HEK293 (cell line): ENCODE measurements around the gene UBA3.

ENCODE experiments used
- CTCF ChIA-PET: fragments of 350-600 bp; formaldehyde crosslinking; extraction: SDS; loops from one replicate; lab custom pipeline; 2021; ENCODE audit warnings: antibody characterized with exemption; lab: Yijun Ruan, JAX
- POLR2A ChIA-PET: fragments of 300-600 bp; formaldehyde crosslinking; extraction: SDS; loops from one replicate; lab custom pipeline; 2020; ENCODE audit warnings: antibody characterized with exemption, inconsistent platforms; lab: Yijun Ruan, JAX
- H3K27ac ChIP-seq: fragments of 200-500 bp; sonication (Bioruptor generic); 2 replicates; pipeline ENCODE4 v1.5.1; 2014; ENCODE audit warnings: low read depth, low read length, control low read depth, inconsistent platforms; ENCODE audit errors: extremely low read depth
- H3K36me3 ChIP-seq, 2 experiments: fragments of 200-500 bp in 1 of 2; sonication (Bioruptor generic) in 1 of 2; 1 replicate in 1 of 2; 2 replicates in 1 of 2; pipeline ENCODE4 v1.5.1; 2014 to 2017; ENCODE audit warnings: inconsistent platforms in 2 of 2, low read length in 2 of 2; ENCODE audit not compliant: control insufficient read depth in 2 of 2, insufficient read depth in 1 of 2
- H3K4me1 ChIP-seq: fragments of 200-500 bp; sonication (Bioruptor generic); 2 replicates; pipeline ENCODE4 v1.5.1; 2014; ENCODE audit warnings: mild to moderate bottlenecking, low read length, inconsistent platforms; ENCODE audit not compliant: control insufficient read depth, insufficient read depth
- H3K4me3 ChIP-seq: 2 replicates; pipeline ENCODE4 v1.5.1; 2011; ENCODE audit warnings: low read depth, mild to moderate bottlenecking, control low read depth, low read length, moderate library complexity
- H3K9me3 ChIP-seq: fragments of 200-500 bp; sonication (Bioruptor generic); 2 replicates; pipeline ENCODE4 v1.5.1; 2014; ENCODE audit warnings: low read depth, low read length, inconsistent platforms; ENCODE audit not compliant: control insufficient read depth, insufficient read depth
- GFI1B ChIP-seq: fragments of 450-650 bp; formaldehyde crosslinking; IDR thresholded peaks from 2 replicates; pipeline ENCODE4 v1.5.1; 2016; ENCODE audit warnings: missing biosample characterization, missing genetic modification characterization
- HOXC10 ChIP-seq: sonication (generic); formaldehyde crosslinking; IDR thresholded peaks from 2 replicates; pipeline ENCODE4 v1.8.1; 2023; ENCODE audit warnings: mild to moderate bottlenecking, missing genetic modification reagents
- OVOL3 ChIP-seq: fragments of 450-650 bp; formaldehyde crosslinking; IDR thresholded peaks from 2 replicates; pipeline ENCODE4 v1.5.1; 2016; ENCODE audit warnings: missing biosample characterization, missing genetic modification characterization
- TCF7L2 ChIP-seq: IDR thresholded peaks from 2 replicates; pipeline ENCODE4 v1.6.1; 2011; ENCODE audit warnings: low read depth, mild to moderate bottlenecking, inconsistent platforms, low read length, moderate library complexity, borderline replicate concordance
- ZBTB20 ChIP-seq: fragments of 450-650 bp; formaldehyde crosslinking; IDR thresholded peaks from 2 replicates; pipeline ENCODE4 v1.5.1; 2016; ENCODE audit warnings: missing biosample characterization, missing genetic modification characterization
- ZIC2 ChIP-seq: fragments of 450-650 bp; formaldehyde crosslinking; IDR thresholded peaks from 2 replicates; pipeline ENCODE4 v1.5.1; 2016; ENCODE audit warnings: missing biosample characterization, missing genetic modification characterization
- ZNF112 ChIP-seq: fragments of 450-650 bp; formaldehyde crosslinking; IDR thresholded peaks from 2 replicates; pipeline ENCODE4 v1.5.0; 2017; ENCODE audit warnings: missing biosample characterization, missing genetic modification characterization
- ZNF174 ChIP-seq: fragments of 450-650 bp; formaldehyde crosslinking; IDR thresholded peaks from 2 replicates; pipeline ENCODE4 v1.5.0; 2017; ENCODE audit warnings: missing biosample characterization, mild to moderate bottlenecking, missing genetic modification characterization
- ZNF274 ChIP-seq, 2 experiments: fragments of 200-500 bp in 1 of 2; fragments of 450-650 bp in 1 of 2; sonication (Bioruptor generic) in 1 of 2; formaldehyde crosslinking in 1 of 2; IDR thresholded peaks; 2 replicates each; pipeline versions ENCODE4 v1.5.1 to v1.6.1; 2014 to 2016; ENCODE audit warnings: borderline replicate concordance in 1 of 2, inconsistent platforms in 1 of 2, low read length in 1 of 2, missing biosample characterization in 1 of 2, missing genetic modification characterization in 1 of 2
- ZNF335 ChIP-seq: fragments of 450-650 bp; formaldehyde crosslinking; conservative IDR thresholded peaks from 2 replicates; pipeline ENCODE4 v1.5.1; 2016; ENCODE audit warnings: missing biosample characterization, missing genetic modification characterization
- ZNF555 ChIP-seq: fragments of 450-650 bp; formaldehyde crosslinking; conservative IDR thresholded peaks from 2 replicates; pipeline ENCODE4 v1.5.1; 2017; ENCODE audit warnings: missing biosample characterization, mild to moderate bottlenecking, missing genetic modification characterization, inconsistent platforms
- TF ChIP-seq, protein P1 (sequence below): fragments of 450-650 bp; formaldehyde crosslinking; IDR thresholded peaks from 2 replicates; pipeline ENCODE4 v1.5.1; 2017; ENCODE audit warnings: missing biosample characterization, missing genetic modification characterization
- TF ChIP-seq, protein P2 (sequence below): fragments of 450-650 bp; formaldehyde crosslinking; IDR thresholded peaks from 2 replicates; pipeline ENCODE4 v1.5.1; 2017; ENCODE audit warnings: missing biosample characterization, mild to moderate bottlenecking, missing genetic modification characterization, moderate library complexity
- TF ChIP-seq, protein P3 (sequence below): fragments of 450-650 bp; IDR thresholded peaks from 2 replicates; pipeline ENCODE4 v1.5.1; 2018; ENCODE audit warnings: missing biosample characterization, missing genetic modification characterization
- TF ChIP-seq, protein P4 (sequence below): fragments of 450-650 bp; formaldehyde crosslinking; IDR thresholded peaks from 2 replicates; pipeline ENCODE4 v1.5.1; 2016; ENCODE audit warnings: missing biosample characterization, missing genetic modification characterization
- TF ChIP-seq, protein P5 (sequence below): fragments of 450-650 bp; formaldehyde crosslinking; conservative IDR thresholded peaks from 2 replicates; pipeline ENCODE4 v1.5.1; 2016; ENCODE audit warnings: low read depth, missing biosample characterization, missing genetic modification characterization
- TF ChIP-seq, protein P6 (sequence below): fragments of 450-650 bp; formaldehyde crosslinking; IDR thresholded peaks from 2 replicates; pipeline ENCODE4 v1.5.1; 2016; ENCODE audit warnings: missing biosample characterization, missing genetic modification characterization

Gene UBA3

DNA sequence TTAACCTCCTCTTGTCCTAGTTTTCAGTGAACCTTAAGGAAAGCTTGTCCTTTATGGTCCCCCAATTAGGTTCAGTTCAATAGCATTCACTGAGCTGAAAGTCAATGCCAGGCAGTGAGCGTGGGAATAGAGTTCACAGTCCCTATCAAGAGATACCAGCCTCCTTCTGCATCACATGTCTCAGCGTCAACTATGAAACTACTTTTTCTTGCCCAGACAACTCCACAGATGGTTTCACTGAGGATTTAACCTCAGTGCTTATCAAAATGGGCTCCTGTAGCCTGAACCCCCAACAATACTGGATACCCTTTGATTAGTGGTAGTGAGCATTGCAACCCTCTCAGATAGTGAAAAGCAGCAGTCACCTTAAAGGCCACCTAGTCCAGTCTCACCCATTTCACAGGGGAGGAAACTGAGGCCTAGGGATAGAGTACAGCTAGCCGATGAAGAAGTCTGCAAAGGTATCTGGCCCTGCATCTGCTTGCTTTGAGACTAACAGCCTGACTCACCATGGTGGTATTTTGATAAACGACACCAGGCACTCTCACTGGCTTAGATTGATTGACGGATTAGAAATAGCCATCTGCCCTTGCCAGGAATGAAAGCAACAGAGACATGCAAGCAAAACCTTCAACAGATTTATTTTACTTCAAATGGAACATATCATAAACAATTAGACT, 1.6 kb upstream of the UBA3 start (continued):
- TF ChIP-seq, protein P1, sequence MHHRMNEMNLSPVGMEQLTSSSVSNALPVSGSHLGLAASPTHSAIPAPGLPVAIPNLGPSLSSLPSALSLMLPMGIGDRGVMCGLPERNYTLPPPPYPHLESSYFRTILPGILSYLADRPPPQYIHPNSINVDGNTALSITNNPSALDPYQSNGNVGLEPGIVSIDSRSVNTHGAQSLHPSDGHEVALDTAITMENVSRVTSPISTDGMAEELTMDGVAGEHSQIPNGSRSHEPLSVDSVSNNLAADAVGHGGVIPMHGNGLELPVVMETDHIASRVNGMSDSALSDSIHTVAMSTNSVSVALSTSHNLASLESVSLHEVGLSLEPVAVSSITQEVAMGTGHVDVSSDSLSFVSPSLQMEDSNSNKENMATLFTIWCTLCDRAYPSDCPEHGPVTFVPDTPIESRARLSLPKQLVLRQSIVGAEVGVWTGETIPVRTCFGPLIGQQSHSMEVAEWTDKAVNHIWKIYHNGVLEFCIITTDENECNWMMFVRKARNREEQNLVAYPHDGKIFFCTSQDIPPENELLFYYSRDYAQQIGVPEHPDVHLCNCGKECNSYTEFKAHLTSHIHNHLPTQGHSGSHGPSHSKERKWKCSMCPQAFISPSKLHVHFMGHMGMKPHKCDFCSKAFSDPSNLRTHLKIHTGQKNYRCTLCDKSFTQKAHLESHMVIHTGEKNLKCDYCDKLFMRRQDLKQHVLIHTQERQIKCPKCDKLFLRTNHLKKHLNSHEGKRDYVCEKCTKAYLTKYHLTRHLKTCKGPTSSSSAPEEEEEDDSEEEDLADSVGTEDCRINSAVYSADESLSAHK (tag by site-specific recombination): 0 out of 2 replicates have a peak, but pooled peaks have one; percentile 33
- no peak for TF ChIP-seq GFI1B (tag by site-specific recombination)

DNA sequence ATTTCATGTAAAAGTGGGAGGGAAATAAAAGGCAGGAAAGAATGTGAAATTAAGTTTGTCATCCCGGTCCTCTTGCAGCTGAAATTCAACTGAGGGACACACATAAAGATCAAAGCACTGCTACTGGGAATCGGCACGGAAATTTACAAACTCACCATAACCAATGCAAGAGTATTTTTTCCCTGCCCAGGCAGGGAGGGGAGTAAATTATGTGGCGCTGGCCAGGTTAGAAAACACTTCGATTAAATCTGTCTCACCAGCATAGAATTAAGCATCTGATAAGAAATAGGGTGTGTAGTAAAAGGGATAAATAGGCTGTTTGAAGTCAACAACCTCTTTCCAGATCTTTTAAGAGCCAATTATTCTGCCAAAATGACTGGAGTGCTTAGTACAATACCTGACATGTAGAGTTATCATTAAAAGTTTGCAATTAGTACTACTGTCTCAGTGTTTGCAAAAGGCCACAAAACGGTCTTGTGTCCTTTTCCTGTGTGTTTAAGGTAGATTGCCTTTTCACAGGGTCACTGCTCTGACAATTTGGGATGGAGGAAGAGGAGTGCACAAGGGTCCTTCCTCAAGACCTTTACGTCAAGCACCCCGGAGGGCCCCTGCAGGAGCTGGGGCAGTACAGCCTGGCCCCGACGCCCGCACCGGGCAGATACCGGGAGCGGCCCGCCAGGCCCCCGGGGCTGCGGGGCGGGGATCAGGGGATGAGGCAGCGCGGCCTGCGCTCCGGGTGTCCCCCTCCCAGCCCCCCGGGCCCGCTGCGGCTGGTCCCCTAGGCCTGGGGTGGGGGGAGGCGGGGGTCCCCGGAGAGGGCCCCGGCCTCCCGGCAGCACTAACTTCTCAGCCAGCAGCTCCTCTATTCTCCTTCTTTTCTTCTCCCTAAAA, 651 bp downstream of the UBA3 start:
- ChIA-PET CTCF (no interaction called here), POLR2A (interaction anchor here (1.5 kb wide), 1 partner anchor 27 kb away, joined by 3 read pairs; the partner anchor contains the start of gene TMF1)
- Histone ChIP-seq H3K4me3 (peak overlapping the region; percentile 68), H3K4me1 (peaks cover 7% of the 10 kb centered on the region), H3K36me3 (peaks cover 4 to 8% of the 10 kb centered on the region in 2 experiments; a peak in 2 of 3 replicates), H3K27ac (peak overlapping the region; percentile 58; the same call in 1 of the 2 replicates), H3K9me3 (no peaks in the 10 kb centered on the region)
- no peak for TF ChIP-seq ZNF112 (tag by site-specific recombination)
- no peak; the same call in 1 of the 2 replicates for TF ChIP-seq ZIC2 (tag by site-specific recombination)
- TF ChIP-seq TCF7L2: 0 out of 2 replicates have a peak, but pooled peaks have one; percentile 23
- TF ChIP-seq OVOL3 (tag by site-specific recombination): no peak
- TF ChIP-seq ZNF335 (tag by site-specific recombination): peak; percentile 73
- TF ChIP-seq ZNF174 (tag by site-specific recombination): no peak
- TF ChIP-seq ZBTB20 (tag by site-specific recombination): peak; percentile 66
- TF ChIP-seq, protein P2, sequence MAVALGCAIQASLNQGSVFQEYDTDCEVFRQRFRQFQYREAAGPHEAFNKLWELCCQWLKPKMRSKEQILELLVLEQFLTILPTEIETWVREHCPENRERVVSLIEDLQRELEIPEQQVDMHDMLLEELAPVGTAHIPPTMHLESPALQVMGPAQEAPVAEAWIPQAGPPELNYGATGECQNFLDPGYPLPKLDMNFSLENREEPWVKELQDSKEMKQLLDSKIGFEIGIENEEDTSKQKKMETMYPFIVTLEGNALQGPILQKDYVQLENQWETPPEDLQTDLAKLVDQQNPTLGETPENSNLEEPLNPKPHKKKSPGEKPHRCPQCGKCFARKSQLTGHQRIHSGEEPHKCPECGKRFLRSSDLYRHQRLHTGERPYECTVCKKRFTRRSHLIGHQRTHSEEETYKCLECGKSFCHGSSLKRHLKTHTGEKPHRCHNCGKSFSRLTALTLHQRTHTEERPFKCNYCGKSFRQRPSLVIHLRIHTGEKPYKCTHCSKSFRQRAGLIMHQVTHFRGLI (tag by site-specific recombination): peak; percentile 90
- TF ChIP-seq, protein P3, sequence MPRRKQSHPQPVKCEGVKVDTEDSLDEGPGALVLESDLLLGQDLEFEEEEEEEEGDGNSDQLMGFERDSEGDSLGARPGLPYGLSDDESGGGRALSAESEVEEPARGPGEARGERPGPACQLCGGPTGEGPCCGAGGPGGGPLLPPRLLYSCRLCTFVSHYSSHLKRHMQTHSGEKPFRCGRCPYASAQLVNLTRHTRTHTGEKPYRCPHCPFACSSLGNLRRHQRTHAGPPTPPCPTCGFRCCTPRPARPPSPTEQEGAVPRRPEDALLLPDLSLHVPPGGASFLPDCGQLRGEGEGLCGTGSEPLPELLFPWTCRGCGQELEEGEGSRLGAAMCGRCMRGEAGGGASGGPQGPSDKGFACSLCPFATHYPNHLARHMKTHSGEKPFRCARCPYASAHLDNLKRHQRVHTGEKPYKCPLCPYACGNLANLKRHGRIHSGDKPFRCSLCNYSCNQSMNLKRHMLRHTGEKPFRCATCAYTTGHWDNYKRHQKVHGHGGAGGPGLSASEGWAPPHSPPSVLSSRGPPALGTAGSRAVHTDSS (tag by site-specific recombination): peak; percentile 49; the same call in 1 of the 2 replicates
- TF ChIP-seq, protein P4, sequence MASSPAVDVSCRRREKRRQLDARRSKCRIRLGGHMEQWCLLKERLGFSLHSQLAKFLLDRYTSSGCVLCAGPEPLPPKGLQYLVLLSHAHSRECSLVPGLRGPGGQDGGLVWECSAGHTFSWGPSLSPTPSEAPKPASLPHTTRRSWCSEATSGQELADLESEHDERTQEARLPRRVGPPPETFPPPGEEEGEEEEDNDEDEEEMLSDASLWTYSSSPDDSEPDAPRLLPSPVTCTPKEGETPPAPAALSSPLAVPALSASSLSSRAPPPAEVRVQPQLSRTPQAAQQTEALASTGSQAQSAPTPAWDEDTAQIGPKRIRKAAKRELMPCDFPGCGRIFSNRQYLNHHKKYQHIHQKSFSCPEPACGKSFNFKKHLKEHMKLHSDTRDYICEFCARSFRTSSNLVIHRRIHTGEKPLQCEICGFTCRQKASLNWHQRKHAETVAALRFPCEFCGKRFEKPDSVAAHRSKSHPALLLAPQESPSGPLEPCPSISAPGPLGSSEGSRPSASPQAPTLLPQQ (tag by site-specific recombination): no peak
- TF ChIP-seq ZNF555 (tag by site-specific recombination): no peak

DNA sequence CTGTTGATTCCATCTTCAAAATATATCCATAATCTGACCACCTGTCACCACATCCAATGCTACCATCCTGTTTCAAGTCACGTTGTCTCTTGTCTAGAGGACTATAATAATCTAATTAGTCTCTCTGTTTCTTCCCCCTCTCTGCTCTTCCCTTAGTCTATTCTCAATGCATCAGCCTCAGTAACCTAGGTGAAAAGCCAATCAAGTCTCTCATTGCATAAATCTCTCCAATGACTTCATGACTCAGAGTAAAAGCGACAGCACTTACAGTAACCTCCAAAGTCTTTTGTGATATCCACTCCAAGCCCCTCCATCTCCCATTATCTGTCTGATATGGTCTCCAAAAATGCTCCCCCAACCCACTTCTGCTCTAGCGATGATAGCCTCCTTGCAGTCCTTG, 7.2 kb downstream of the UBA3 start:
- ChIA-PET POLR2A (no interaction called here), CTCF (no interaction called here)
- Histone ChIP-seq H3K27ac (no peak overlapping the region), H3K4me1 (no peaks in the 10 kb centered on the region), H3K36me3 (peaks cover 4 to 34% of the 10 kb centered on the region in 2 experiments; a peak in 2 of 3 replicates), H3K4me3 (no peak overlapping the region), H3K9me3 (no peaks in the 10 kb centered on the region)
- TF ChIP-seq ZNF274 (IDR thresholded peaks at IDR 0.05; ENCODE audit: low read length): no peak
- no peak for TF ChIP-seq ZNF274 (tag by site-specific recombination; IDR thresholded peaks at IDR 0.05; ENCODE audit: borderline replicate concordance)
- TF ChIP-seq, protein P5, sequence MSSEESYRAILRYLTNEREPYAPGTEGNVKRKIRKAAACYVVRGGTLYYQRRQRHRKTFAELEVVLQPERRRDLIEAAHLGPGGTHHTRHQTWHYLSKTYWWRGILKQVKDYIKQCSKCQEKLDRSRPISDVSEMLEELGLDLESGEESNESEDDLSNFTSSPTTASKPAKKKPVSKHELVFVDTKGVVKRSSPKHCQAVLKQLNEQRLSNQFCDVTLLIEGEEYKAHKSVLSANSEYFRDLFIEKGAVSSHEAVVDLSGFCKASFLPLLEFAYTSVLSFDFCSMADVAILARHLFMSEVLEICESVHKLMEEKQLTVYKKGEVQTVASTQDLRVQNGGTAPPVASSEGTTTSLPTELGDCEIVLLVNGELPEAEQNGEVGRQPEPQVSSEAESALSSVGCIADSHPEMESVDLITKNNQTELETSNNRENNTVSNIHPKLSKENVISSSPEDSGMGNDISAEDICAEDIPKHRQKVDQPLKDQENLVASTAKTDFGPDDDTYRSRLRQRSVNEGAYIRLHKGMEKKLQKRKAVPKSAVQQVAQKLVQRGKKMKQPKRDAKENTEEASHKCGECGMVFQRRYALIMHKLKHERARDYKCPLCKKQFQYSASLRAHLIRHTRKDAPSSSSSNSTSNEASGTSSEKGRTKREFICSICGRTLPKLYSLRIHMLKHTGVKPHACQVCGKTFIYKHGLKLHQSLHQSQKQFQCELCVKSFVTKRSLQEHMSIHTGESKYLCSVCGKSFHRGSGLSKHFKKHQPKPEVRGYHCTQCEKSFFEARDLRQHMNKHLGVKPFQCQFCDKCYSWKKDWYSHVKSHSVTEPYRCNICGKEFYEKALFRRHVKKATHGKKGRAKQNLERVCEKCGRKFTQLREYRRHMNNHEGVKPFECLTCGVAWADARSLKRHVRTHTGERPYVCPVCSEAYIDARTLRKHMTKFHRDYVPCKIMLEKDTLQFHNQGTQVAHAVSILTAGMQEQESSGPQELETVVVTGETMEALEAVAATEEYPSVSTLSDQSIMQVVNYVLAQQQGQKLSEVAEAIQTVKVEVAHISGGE (tag by site-specific recombination): no peak
- no peak for TF ChIP-seq HOXC10
- no peak for TF ChIP-seq ZBTB20 (tag by site-specific recombination)
- TF ChIP-seq, protein P6, sequence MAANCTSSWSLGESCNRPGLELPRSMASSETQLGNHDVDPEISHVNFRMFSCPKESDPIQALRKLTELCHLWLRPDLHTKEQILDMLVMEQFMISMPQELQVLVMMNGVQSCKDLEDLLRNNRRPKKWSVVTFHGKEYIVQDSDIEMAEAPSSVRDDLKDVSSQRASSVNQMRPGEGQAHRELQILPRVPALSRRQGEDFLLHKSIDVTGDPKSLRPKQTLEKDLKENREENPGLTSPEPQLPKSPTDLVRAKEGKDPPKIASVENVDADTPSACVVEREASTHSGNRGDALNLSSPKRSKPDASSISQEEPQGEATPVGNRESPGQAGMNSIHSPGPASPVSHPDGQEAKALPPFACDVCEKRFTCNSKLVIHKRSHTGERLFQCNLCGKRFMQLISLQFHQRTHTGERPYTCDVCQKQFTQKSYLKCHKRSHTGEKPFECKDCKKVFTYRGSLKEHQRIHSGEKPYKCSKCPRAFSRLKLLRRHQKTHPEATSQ (tag by site-specific recombination): no peak
